PFSK-1 (cell line): Measurements from ENCODE around the gene KCNMA1.

Experiments
- POLR2AphosphoS5 ChIP-seq: IDR thresholded peaks from 2 replicates; pipeline ENCODE4 v1.6.1; 2012; ENCODE audit warnings: low read depth, mild to moderate bottlenecking, control low read depth, low read length, moderate library complexity
- REST ChIP-seq, 2 experiments: IDR thresholded peaks; 2 replicates each; pipeline versions ENCODE4 v1.6.1 to v1.8.0; 2011 to 2012; ENCODE audit warnings: low read depth in 2 of 2, low read length in 2 of 2, control low read depth in 1 of 2, inconsistent platforms in 1 of 2, mild to moderate bottlenecking in 1 of 2, moderate library complexity in 1 of 2; ENCODE audit not compliant: insufficient read depth in 1 of 2
- SIN3A ChIP-seq: IDR thresholded peaks from 2 replicates; pipeline ENCODE4 v1.6.1; 2012; ENCODE audit warnings: mild to moderate bottlenecking, low read length, moderate library complexity, borderline replicate concordance; ENCODE audit not compliant: insufficient read depth

GRCh38 chr10:77424257-77424656 is 213.4 kb downstream of the KCNMA1 start:
- no peak for TF ChIP-seq POLR2AphosphoS5
- no peak for TF ChIP-seq SIN3A
- TF ChIP-seq REST (IDR thresholded peaks at IDR 0.05; ENCODE audit: insufficient read depth in 1 of 2, low read depth in 2 of 2, low read length in 2 of 2) = no peak
